ENCODE data around the gene KRT75. TPM values are rescaled to one million over a fixed set of nuclear protein-coding genes. Genes with fewer than 3 reads are reported as not detected.

The KRT75 gene
- total RNA-seq, 6 experiments from 2014 or later = not detected

DNA sequence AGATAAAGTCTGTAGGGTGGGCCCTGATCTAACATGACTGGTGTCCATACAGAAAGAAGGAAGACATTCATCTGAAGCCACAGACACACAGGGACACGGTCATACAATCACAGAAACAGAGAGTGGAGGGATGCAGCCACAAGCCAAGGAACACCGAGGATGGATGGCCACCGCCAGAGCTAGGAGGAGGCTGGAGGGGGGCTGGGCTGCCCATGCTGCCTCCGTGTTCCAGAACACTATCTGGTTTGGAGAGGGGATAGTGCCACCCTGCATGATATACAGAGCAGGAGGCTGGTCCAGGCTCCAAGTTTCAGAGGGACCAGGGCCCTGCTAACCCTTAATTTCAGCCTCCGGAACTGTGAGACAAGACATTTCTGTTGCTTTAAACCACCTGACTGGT, 8.7 kb downstream of the KRT75 start:
- H3K27ac ChIP-seq = no peak overlapping the region
- intact Hi-C loops (cut with DNase I) = no loop called here
- H3K27me3 ChIP-seq = no peaks in the 10 kb centered on the region
- ATAC-seq (no peak), DNase-seq (no peak)
- no peak overlapping the region for H3K4me3 ChIP-seq
- no peaks in the 10 kb centered on the region for H3K9me3 ChIP-seq
- H3K36me3 ChIP-seq = no peaks in the 10 kb centered on the region
- WGBS (ENCODE audit: insufficient coverage, low coverage, low lambda C conversion rate, missing lambda C conversion rate) = 50% methylated on average over 2 of the region's 5 CpGs
- H3K4me1 ChIP-seq = no peaks in the 10 kb centered on the region
- no peak for TF ChIP-seq CTCF (IDR thresholded peaks at IDR 0.05)
- TF ChIP-seq POLR2A (IDR thresholded peaks at IDR 0.05) = no peak

GRCh38 chr12:52423661-52424500, 10.3 kb downstream of the KRT75 start:
- H3K27ac ChIP-seq = no peak overlapping the region
- intact Hi-C loops (cut with DNase I) = no loop called here
- WGBS (ENCODE audit: insufficient coverage, low coverage, low lambda C conversion rate, missing lambda C conversion rate) = 70% methylated on average over 2 of the region's 11 CpGs
- ATAC-seq (peak in 2 of 4 donors; percentile 18 to 38), DNase-seq (no peak)
- no peaks in the 10 kb centered on the region for H3K9me3 ChIP-seq
- TF ChIP-seq POLR2A (IDR thresholded peaks at IDR 0.05) = no peak
- TF ChIP-seq CTCF (IDR thresholded peaks at IDR 0.05) = no peak
- H3K27me3 ChIP-seq = no peaks in the 10 kb centered on the region
- no peak overlapping the region for H3K4me3 ChIP-seq
- H3K4me1 ChIP-seq = no peaks in the 10 kb centered on the region
- H3K36me3 ChIP-seq = no peaks in the 10 kb centered on the region

GRCh38 chr12:52423035-52423434, 11.1 kb downstream of the KRT75 start:
- 33% methylated on average over 3 of the region's 6 CpGs for WGBS (ENCODE audit: insufficient coverage, low coverage, low lambda C conversion rate, missing lambda C conversion rate)
- no peak for ATAC-seq
- TF ChIP-seq POLR2A (IDR thresholded peaks at IDR 0.05) (no peak), CTCF (IDR thresholded peaks at IDR 0.05) (no peak)
- no peaks in the 10 kb centered on the region for H3K36me3 ChIP-seq
- H3K4me1 ChIP-seq = no peaks in the 10 kb centered on the region
- no peak overlapping the region for H3K27ac ChIP-seq
- DNase-seq = no peak
- H3K9me3 ChIP-seq = no peaks in the 10 kb centered on the region
- H3K27me3 ChIP-seq = no peaks in the 10 kb centered on the region
- no peak overlapping the region for H3K4me3 ChIP-seq
- intact Hi-C loops (cut with DNase I) = no loop called here

GRCh38 chr12:52419656-52420055, 14.5 kb downstream of the KRT75 start:
- H3K4me1 ChIP-seq = no peaks in the 10 kb centered on the region
- H3K9me3 ChIP-seq = no peaks in the 10 kb centered on the region
- no peak for ATAC-seq
- TF ChIP-seq POLR2A (IDR thresholded peaks at IDR 0.05) = no peak
- no peak for TF ChIP-seq CTCF (IDR thresholded peaks at IDR 0.05)
- H3K4me3 ChIP-seq = no peak overlapping the region
- no peaks in the 10 kb centered on the region for H3K36me3 ChIP-seq
- no peak for DNase-seq
- WGBS (ENCODE audit: insufficient coverage, low coverage, low lambda C conversion rate, missing lambda C conversion rate) = 29% methylated on average over 1 of the region's 1 CpG
- no peak overlapping the region for H3K27ac ChIP-seq
- intact Hi-C loops (cut with DNase I) = no loop called here
- no peaks in the 10 kb centered on the region for H3K27me3 ChIP-seq

All from right lobe of liver (tissue), 6 donors.